ENCODE measurements around the gene ZNF398.

DNA sequence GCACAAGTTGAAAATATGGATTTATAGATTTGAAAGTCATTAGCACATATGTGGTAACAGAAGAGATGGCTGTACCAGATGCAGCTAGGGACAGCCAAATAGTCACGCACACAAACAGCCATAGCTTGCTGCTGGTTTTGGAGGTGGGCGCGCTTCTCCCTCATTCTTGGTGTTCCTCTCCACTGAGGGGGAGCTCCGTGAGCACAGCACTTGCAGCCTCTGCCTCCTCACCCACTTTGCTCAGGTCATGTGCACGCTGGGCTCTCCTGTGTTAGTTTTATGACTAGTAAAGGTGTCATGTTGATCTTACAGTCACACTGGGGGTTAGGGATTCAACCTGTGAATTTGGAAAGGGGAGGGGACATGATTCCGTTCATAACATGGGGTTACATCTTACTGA, 48.2 kb upstream of the ZNF398 start:
- TF ChIP-seq, protein P1, sequence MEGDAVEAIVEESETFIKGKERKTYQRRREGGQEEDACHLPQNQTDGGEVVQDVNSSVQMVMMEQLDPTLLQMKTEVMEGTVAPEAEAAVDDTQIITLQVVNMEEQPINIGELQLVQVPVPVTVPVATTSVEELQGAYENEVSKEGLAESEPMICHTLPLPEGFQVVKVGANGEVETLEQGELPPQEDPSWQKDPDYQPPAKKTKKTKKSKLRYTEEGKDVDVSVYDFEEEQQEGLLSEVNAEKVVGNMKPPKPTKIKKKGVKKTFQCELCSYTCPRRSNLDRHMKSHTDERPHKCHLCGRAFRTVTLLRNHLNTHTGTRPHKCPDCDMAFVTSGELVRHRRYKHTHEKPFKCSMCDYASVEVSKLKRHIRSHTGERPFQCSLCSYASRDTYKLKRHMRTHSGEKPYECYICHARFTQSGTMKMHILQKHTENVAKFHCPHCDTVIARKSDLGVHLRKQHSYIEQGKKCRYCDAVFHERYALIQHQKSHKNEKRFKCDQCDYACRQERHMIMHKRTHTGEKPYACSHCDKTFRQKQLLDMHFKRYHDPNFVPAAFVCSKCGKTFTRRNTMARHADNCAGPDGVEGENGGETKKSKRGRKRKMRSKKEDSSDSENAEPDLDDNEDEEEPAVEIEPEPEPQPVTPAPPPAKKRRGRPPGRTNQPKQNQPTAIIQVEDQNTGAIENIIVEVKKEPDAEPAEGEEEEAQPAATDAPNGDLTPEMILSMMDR (IDR thresholded peaks at IDR 0.05), result no peak
- TF ChIP-seq EP300 (IDR thresholded peaks at IDR 0.05), result no peak
- TF ChIP-seq POLR2A (IDR thresholded peaks at IDR 0.05), result no peak

All from gastroesophageal sphincter (tissue), 3 donors.